ENCODE measurements around the gene FGF2. TPM values are rescaled to one million over a fixed set of nuclear protein-coding genes. Genes with fewer than 3 reads are reported as not detected.

The FGF2 gene
- polyA plus RNA-seq, 1 of the 3 experiments (the other 2 are of a cell fraction): 11.1 TPM

GRCh38 chr4:122833999-122834398 lies 7.4 kb downstream of the FGF2 start:
- Histone ChIP-seq H4K20me1 (ENCODE audit: insufficient read depth) (peaks cover 66% of the 10 kb centered on the region), H3K9ac (no peak overlapping the region), H3K4me3 (ENCODE audit: low read depth in 2 of 2, low read length in 1 of 2) (no peak overlapping the region), H3K4me2 (no peak overlapping the region), H3K79me2 (ENCODE audit: insufficient read depth) (peaks cover 100% of the 10 kb centered on the region), H3K36me3 (replicated peaks in 1 of 2; ENCODE audit: control insufficient read depth in 1 of 2, insufficient read depth in 2 of 2, low read length in 1 of 2) (peaks cover 25 to 50% of the 10 kb centered on the region in 2 experiments), H3K9me2 (no peaks in the 10 kb centered on the region), H3K4me1 (ENCODE audit: control insufficient read depth in 1 of 2, insufficient read depth in 2 of 2, low read depth in 1 of 2, low read length in 1 of 2) (peaks cover 2 to 11% of the 10 kb centered on the region in 2 experiments; a peak in 2 of 4 replicates), H3K27me3 (ENCODE audit: insufficient read depth) (no peaks in the 10 kb centered on the region), H3F3A (replicated peaks; ENCODE audit: insufficient read depth) (peaks cover 10% of the 10 kb centered on the region), H2AFZ (ENCODE audit: low read depth) (no peak overlapping the region), H3K9me3 (no peaks in the 10 kb centered on the region), H3K27ac (ENCODE audit: low read depth in 2 of 2, low read length in 1 of 2) (no peak overlapping the region)
- 84% methylated on average over 4 of the region's 4 CpGs for WGBS (ENCODE audit: low lambda C conversion rate)
- ChIA-PET POLR2A (no interaction called here), CTCF (interaction anchor here (1.9 kb wide), 1 partner anchor 76 kb away, joined by 7 read pairs; no protein-coding TSS in a partner anchor)
- TF ChIP-seq POLR2AphosphoS5 (IDR thresholded peaks at IDR 0.05; ENCODE audit: low read depth, low read length): no peak
- TF ChIP-seq TCF12 (IDR thresholded peaks at IDR 0.05): no peak
- DNase-seq: no peak

GRCh38 chr4:122836941-122837340 lies 10.3 kb downstream of the FGF2 start:
- Histone ChIP-seq H3K4me2 (0 out of 2 replicates have a peak overlapping the region, but pooled peaks have one; percentile 5), H3K79me2 (ENCODE audit: insufficient read depth) (peaks cover 100% of the 10 kb centered on the region), H3K9me2 (no peaks in the 10 kb centered on the region), H3F3A (replicated peaks; ENCODE audit: insufficient read depth) (peaks cover 14% of the 10 kb centered on the region), H3K4me1 (ENCODE audit: control insufficient read depth in 1 of 2, insufficient read depth in 2 of 2, low read depth in 1 of 2, low read length in 1 of 2) (peaks cover 0 to 10% of the 10 kb centered on the region in 2 experiments; a peak in 3 of 4 replicates), H3K27ac (ENCODE audit: low read depth in 2 of 2, low read length in 1 of 2) (peak overlapping the region in 1 of 2 experiments; percentile 20; a peak in 1 of 4 replicates), H3K9ac (no peak overlapping the region), H3K4me3 (ENCODE audit: low read depth in 2 of 2, low read length in 1 of 2) (no peak overlapping the region), H3K9me3 (no peaks in the 10 kb centered on the region), H2AFZ (ENCODE audit: low read depth) (no peak overlapping the region), H3K27me3 (ENCODE audit: insufficient read depth) (no peaks in the 10 kb centered on the region), H4K20me1 (ENCODE audit: insufficient read depth) (peaks cover 64% of the 10 kb centered on the region), H3K36me3 (replicated peaks in 1 of 2; ENCODE audit: control insufficient read depth in 1 of 2, insufficient read depth in 2 of 2, low read length in 1 of 2) (peaks cover 49 to 63% of the 10 kb centered on the region in 2 experiments)
- TF ChIP-seq YY1 (IDR thresholded peaks at IDR 0.05; ENCODE audit: low read depth) (no peak), FOSL2 (IDR thresholded peaks at IDR 0.05; ENCODE audit: borderline replicate concordance, low read depth) (peak; percentile 22; the same call in 1 of the 2 replicates)
- 75% methylated on average over 2 of the region's 2 CpGs for WGBS (ENCODE audit: low lambda C conversion rate)
- CTCF ChIA-PET: interaction anchor here (1.1 to 2.1 kb wide), 2 partner anchors 9 to 77 kb away, joined by 3 to 8 read pairs; no protein-coding TSS in a partner anchor
- DNase-seq: no peak
- POLR2A ChIA-PET: no interaction called here

GRCh38 chr4:122838034-122838433 lies 11.4 kb downstream of the FGF2 start:
- CTCF ChIA-PET: interaction anchor here (1.2 to 2.1 kb wide), 2 partner anchors 10 to 93 kb away, joined by 3 to 8 read pairs; no protein-coding TSS in a partner anchor
- peaks cover 5 to 11% of the 10 kb centered on the region in 2 experiments; a peak in 3 of 4 replicates for H3K4me1 ChIP-seq (ENCODE audit: control insufficient read depth in 1 of 2, insufficient read depth in 2 of 2, low read depth in 1 of 2, low read length in 1 of 2)
- WGBS (ENCODE audit: low lambda C conversion rate): 97% methylated on average over 1 of the region's 1 CpG

More at GRCh38 chr4:122838034-122838433, 11.4 kb downstream of the FGF2 start:
- no peak overlapping the region for H3K27ac ChIP-seq (ENCODE audit: low read depth in 2 of 2, low read length in 1 of 2)
- no peak overlapping the region for H2AFZ ChIP-seq (ENCODE audit: low read depth)
- POLR2A ChIA-PET: no interaction called here
- no peak overlapping the region for H3K9ac ChIP-seq
- no peak overlapping the region for H3K4me3 ChIP-seq (ENCODE audit: low read depth in 2 of 2, low read length in 1 of 2)
- peaks cover 14% of the 10 kb centered on the region for H3F3A ChIP-seq (replicated peaks; ENCODE audit: insufficient read depth)
- H3K36me3 ChIP-seq (replicated peaks in 1 of 2; ENCODE audit: control insufficient read depth in 1 of 2, insufficient read depth in 2 of 2, low read length in 1 of 2): peaks cover 51 to 53% of the 10 kb centered on the region in 2 experiments
- no peaks in the 10 kb centered on the region for H3K9me3 ChIP-seq
- H3K9me2 ChIP-seq: no peaks in the 10 kb centered on the region
- no peak for DNase-seq
- H4K20me1 ChIP-seq (ENCODE audit: insufficient read depth): peaks cover 64% of the 10 kb centered on the region
- H3K4me2 ChIP-seq: no peak overlapping the region
- H3K27me3 ChIP-seq (ENCODE audit: insufficient read depth): no peaks in the 10 kb centered on the region
- TF ChIP-seq RFX5 (IDR thresholded peaks at IDR 0.05; ENCODE audit: low read length) (no peak), EP300 (IDR thresholded peaks at IDR 0.05; ENCODE audit: borderline replicate concordance in 1 of 2, low read depth in 1 of 2, low read length in 1 of 2) (no peak), ELF1 (IDR thresholded peaks at IDR 0.05) (no peak), SMC3 (IDR thresholded peaks at IDR 0.05; ENCODE audit: low read depth, low read length) (no peak), MEF2A (IDR thresholded peaks at IDR 0.05; ENCODE audit: borderline replicate concordance, low read depth) (no peak), RCOR1 (IDR thresholded peaks at IDR 0.05; ENCODE audit: low read length) (no peak), RXRA (IDR thresholded peaks at IDR 0.05; ENCODE audit: borderline replicate concordance, low read depth) (no peak), REST (IDR thresholded peaks at IDR 0.05; ENCODE audit: low read depth, low read length) (peak; percentile 76; the same call in 1 of the 2 replicates)
- TF ChIP-seq, protein P1, sequence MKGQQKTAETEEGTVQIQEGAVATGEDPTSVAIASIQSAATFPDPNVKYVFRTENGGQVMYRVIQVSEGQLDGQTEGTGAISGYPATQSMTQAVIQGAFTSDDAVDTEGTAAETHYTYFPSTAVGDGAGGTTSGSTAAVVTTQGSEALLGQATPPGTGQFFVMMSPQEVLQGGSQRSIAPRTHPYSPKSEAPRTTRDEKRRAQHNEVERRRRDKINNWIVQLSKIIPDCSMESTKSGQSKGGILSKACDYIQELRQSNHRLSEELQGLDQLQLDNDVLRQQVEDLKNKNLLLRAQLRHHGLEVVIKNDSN (IDR thresholded peaks at IDR 0.05; ENCODE audit: borderline replicate concordance, low read depth): no peak
- peaks cover 100% of the 10 kb centered on the region for H3K79me2 ChIP-seq (ENCODE audit: insufficient read depth)

All from SK-N-SH (cell line).